GM10266 (cell line): Measurements from ENCODE around the gene KLHDC8A.

ENCODE experiments used
- DNase-seq: peaks from one replicate; pipeline ENCODE4 v3.0.0; 2012; ENCODE audit errors: extremely low spot score
- TF ChIP-seq, protein P1 (sequence below): IDR thresholded peaks from 2 replicates; pipeline ENCODE4 v1.5.1; 2012; ENCODE audit warnings: mild to moderate bottlenecking, low read depth; ENCODE audit not compliant: control insufficient read depth, insufficient read depth; ENCODE audit errors: missing control alignments

The KLHDC8A gene

GRCh38 chr1:205332015-205332791 is 24.5 kb downstream of the KLHDC8A start:
- DNase-seq = no peak
- TF ChIP-seq, protein P1, sequence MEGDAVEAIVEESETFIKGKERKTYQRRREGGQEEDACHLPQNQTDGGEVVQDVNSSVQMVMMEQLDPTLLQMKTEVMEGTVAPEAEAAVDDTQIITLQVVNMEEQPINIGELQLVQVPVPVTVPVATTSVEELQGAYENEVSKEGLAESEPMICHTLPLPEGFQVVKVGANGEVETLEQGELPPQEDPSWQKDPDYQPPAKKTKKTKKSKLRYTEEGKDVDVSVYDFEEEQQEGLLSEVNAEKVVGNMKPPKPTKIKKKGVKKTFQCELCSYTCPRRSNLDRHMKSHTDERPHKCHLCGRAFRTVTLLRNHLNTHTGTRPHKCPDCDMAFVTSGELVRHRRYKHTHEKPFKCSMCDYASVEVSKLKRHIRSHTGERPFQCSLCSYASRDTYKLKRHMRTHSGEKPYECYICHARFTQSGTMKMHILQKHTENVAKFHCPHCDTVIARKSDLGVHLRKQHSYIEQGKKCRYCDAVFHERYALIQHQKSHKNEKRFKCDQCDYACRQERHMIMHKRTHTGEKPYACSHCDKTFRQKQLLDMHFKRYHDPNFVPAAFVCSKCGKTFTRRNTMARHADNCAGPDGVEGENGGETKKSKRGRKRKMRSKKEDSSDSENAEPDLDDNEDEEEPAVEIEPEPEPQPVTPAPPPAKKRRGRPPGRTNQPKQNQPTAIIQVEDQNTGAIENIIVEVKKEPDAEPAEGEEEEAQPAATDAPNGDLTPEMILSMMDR = no peak

GRCh38 chr1:205330150-205330549 is 26.6 kb downstream of the KLHDC8A start:
- DNase-seq = no peak
- TF ChIP-seq, protein P1 = no peak

DNA sequence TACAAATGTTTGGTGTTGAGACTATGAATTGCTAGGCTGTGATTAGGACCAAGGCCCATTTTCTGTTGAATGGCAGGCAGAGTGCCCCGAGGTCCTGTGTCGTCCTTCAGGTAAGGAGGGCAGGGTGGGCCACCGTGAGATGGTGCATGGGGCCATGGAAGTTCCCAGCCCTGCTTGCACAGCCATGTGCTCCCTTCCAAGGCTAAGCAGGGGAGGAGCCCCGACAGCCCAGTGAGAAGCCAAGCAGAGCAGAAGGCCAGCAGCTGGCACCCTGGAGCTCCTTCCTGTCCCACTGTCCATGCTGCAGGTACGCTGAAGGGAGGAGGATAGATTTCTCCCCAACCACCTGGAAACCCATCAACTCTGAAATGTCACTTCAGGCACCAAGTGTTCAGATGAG is 27.0 kb downstream of the KLHDC8A start:
- TF ChIP-seq, protein P1 = no peak
- DNase-seq = no peak

GRCh38 chr1:205328476-205328875 is 28.2 kb downstream of the KLHDC8A start:
- TF ChIP-seq, protein P1 = no peak
- DNase-seq = no peak

DNA sequence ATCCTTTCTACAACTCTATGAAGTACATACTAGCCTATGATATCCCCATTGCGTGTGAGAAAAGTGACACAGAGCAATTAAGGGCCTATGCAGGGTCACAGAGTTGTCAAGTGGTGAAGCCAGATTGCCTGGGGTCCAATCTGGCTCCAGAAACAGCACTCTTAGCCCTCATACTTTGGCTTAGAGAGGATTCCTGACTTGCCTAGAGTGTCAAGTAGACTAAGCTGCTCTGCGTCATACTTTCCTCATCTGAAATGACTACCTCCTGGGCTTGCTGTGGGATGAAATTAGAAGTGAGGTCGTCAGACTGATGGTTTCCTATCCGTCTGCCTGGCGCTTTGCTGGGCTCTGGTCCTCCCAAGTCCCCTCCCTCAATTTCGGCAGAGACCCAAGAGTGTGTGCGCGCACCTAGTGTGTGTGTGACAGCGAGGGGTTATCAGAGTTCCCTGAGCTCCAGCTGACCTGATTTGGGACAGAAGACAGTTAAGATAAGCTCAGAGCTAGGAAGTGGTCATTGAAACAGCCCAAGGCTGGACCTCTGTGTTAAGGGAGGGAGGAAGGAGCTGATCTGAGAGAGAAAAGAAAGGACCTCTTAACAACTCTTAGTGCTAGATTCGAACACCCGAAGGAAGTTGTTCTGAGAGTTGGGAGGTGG is 29.8 kb downstream of the KLHDC8A start:
- TF ChIP-seq, protein P1 = no peak
- DNase-seq = no peak

DNA sequence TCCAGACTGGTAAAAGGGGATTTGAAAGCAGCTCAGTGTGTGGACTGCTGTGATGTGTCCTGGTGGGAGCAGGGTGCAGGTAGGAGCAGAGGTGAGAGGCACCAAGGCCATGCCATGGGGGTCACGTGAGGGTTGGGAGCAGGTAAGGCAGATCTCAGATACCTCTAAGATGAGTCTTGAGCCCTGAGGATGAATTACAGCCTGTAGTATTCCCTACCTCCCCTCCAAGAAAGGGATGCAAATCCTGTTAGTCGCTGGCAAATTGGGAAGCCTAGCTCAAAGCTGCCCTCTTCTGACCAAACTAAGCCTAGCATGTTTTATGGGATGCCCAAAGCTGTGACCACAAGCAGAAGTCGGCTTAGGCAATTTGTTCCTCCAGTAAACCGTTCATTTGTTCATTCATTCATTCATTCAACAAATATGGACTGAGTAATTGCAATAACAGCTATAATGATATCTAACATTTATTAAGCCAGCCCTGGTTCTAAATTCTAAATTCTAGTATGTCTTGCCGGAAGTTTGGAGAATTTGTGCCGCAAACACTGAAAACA is 31.3 kb downstream of the KLHDC8A start:
- DNase-seq = peak; percentile 72
- TF ChIP-seq, protein P1 = peak; percentile 85

- TF ChIP-seq, protein P1 = no peak
- DNase-seq = no peak
Measured at GRCh38 chr1:205324781-205325180, 31.9 kb downstream of the KLHDC8A start.
